ENCODE measurements around the gene CEP41. TPM values are rescaled to one million over a fixed set of nuclear protein-coding genes. Genes with fewer than 3 reads are reported as not detected.

CEP41 gene
- total RNA-seq, 1 donor from 2014 or later = 34.7 TPM

- Mint-ChIP-seq H3K27ac (ENCODE audit: unreplicated experiment) (no peak overlapping the region), H3K4me3 (ENCODE audit: unreplicated experiment) (no peak overlapping the region), H3K36me3 (ENCODE audit: unreplicated experiment) (no peaks in the 10 kb centered on the region), H3K27me3 (ENCODE audit: unreplicated experiment) (peaks cover 6% of the 10 kb centered on the region), H3K9me3 (ENCODE audit: unreplicated experiment) (peaks cover 10% of the 10 kb centered on the region), H3K4me1 (ENCODE audit: low read depth, unreplicated experiment) (peaks cover 7% of the 10 kb centered on the region)
- TF ChIP-seq CTCF (IDR thresholded peaks at IDR 0.05; ENCODE audit: partially characterized antibody, unreplicated experiment) = no peak
- no peak for DNase-seq
Observed at GRCh38 chr7:130387306-130387627, 53.5 kb downstream of the CEP41 start.

GRCh38 chr7:130386876-130387275 lies 53.9 kb downstream of the CEP41 start:
- Mint-ChIP-seq H3K27ac (ENCODE audit: unreplicated experiment) (no peak overlapping the region), H3K4me1 (ENCODE audit: low read depth, unreplicated experiment) (peaks cover 3% of the 10 kb centered on the region), H3K9me3 (ENCODE audit: unreplicated experiment) (peaks cover 10% of the 10 kb centered on the region), H3K36me3 (ENCODE audit: unreplicated experiment) (no peaks in the 10 kb centered on the region), H3K4me3 (ENCODE audit: unreplicated experiment) (no peak overlapping the region), H3K27me3 (ENCODE audit: unreplicated experiment) (peaks cover 7% of the 10 kb centered on the region)
- TF ChIP-seq CTCF (IDR thresholded peaks at IDR 0.05; ENCODE audit: partially characterized antibody, unreplicated experiment) = no peak
- DNase-seq = no peak

- H3K27ac Mint-ChIP-seq (ENCODE audit: unreplicated experiment) = peak overlapping the region; percentile 52
- no peaks in the 10 kb centered on the region for H3K36me3 Mint-ChIP-seq (ENCODE audit: unreplicated experiment)
- H3K4me3 Mint-ChIP-seq (ENCODE audit: unreplicated experiment) = no peak overlapping the region
- H3K4me1 Mint-ChIP-seq (ENCODE audit: low read depth, unreplicated experiment) = peaks cover 2% of the 10 kb centered on the region
- H3K27me3 Mint-ChIP-seq (ENCODE audit: unreplicated experiment) = peaks cover 7% of the 10 kb centered on the region
- TF ChIP-seq CTCF (IDR thresholded peaks at IDR 0.05; ENCODE audit: partially characterized antibody, unreplicated experiment) = no peak
- H3K9me3 Mint-ChIP-seq (ENCODE audit: unreplicated experiment) = peaks cover 10% of the 10 kb centered on the region
- DNase-seq = no peak
Observed at GRCh38 chr7:130385600-130386066, 55.2 kb downstream of the CEP41 start.

GRCh38 chr7:130384841-130385599 lies 55.8 kb downstream of the CEP41 start:
- Mint-ChIP-seq H3K4me3 (ENCODE audit: unreplicated experiment) (no peak overlapping the region), H3K27me3 (ENCODE audit: unreplicated experiment) (peaks cover 7% of the 10 kb centered on the region), H3K27ac (ENCODE audit: unreplicated experiment) (no peak overlapping the region), H3K36me3 (ENCODE audit: unreplicated experiment) (no peaks in the 10 kb centered on the region), H3K4me1 (ENCODE audit: low read depth, unreplicated experiment) (peaks cover 6% of the 10 kb centered on the region), H3K9me3 (ENCODE audit: unreplicated experiment) (peaks cover 10% of the 10 kb centered on the region)
- no peak for DNase-seq
- TF ChIP-seq CTCF (IDR thresholded peaks at IDR 0.05; ENCODE audit: partially characterized antibody, unreplicated experiment) = no peak

- Mint-ChIP-seq H3K4me1 (ENCODE audit: low read depth, unreplicated experiment) (peaks cover 6% of the 10 kb centered on the region), H3K9me3 (ENCODE audit: unreplicated experiment) (peaks cover 10% of the 10 kb centered on the region), H3K27me3 (ENCODE audit: unreplicated experiment) (peaks cover 7% of the 10 kb centered on the region), H3K27ac (ENCODE audit: unreplicated experiment) (no peak overlapping the region), H3K36me3 (ENCODE audit: unreplicated experiment) (no peaks in the 10 kb centered on the region), H3K4me3 (ENCODE audit: unreplicated experiment) (no peak overlapping the region)
- no peak for DNase-seq
- TF ChIP-seq CTCF (IDR thresholded peaks at IDR 0.05; ENCODE audit: partially characterized antibody, unreplicated experiment) = no peak
Observed at GRCh38 chr7:130384371-130384801, 56.4 kb downstream of the CEP41 start.
